Retina (tissue), 1 donor: ENCODE results near the gene LRRC1.
"Not testable (repeated sequence)": the region's sequence is repeated elsewhere in the genome, so short reads cannot be mapped to it uniquely, and the experiment has no call there.

Experiments
- DNase-seq: peaks from one replicate; pipeline ENCODE4 v3.0.0-alpha.2; 2016

LRRC1 gene

GRCh38 chr6:53794720-53795339 is at the start of gene LRRC1:
LRRC1 (plus strand) TSS chr6:53795005; CDS start chr6:53795257, 252 bp downstream.
- DNase-seq = peak; percentile 96

- no peak for DNase-seq
Observed at GRCh38 chr6:53746442-53747103, 48.2 kb upstream of the LRRC1 start.

- DNase-seq = no peak
Observed at GRCh38 chr6:53750052-53750650, 44.7 kb upstream of the LRRC1 start.

- DNase-seq = no peak
Observed at GRCh38 chr6:53751417-53751816, 43.4 kb upstream of the LRRC1 start.

- no peak for DNase-seq
Observed at GRCh38 chr6:53752440-53752839, 42.4 kb upstream of the LRRC1 start.

GRCh38 chr6:53752856-53753255 is 41.9 kb upstream of the LRRC1 start:
- no peak for DNase-seq

GRCh38 chr6:53754330-53754729 is 40.5 kb upstream of the LRRC1 start:
- DNase-seq = no peak

- DNase-seq = no peak
Observed at GRCh38 chr6:53756396-53756795, 38.4 kb upstream of the LRRC1 start.

GRCh38 chr6:53758496-53758895 is 36.3 kb upstream of the LRRC1 start:
- DNase-seq = no peak

- DNase-seq = no peak
Observed at GRCh38 chr6:53761036-53761435, 33.8 kb upstream of the LRRC1 start.

- DNase-seq = no peak
Observed at GRCh38 chr6:53765270-53765669, 29.5 kb upstream of the LRRC1 start.

- DNase-seq = no peak
Observed at GRCh38 chr6:53766930-53767329, 27.9 kb upstream of the LRRC1 start.

GRCh38 chr6:53767941-53768340 is 26.9 kb upstream of the LRRC1 start:
- DNase-seq = no peak

- no peak for DNase-seq
Observed at GRCh38 chr6:53768636-53769035, 26.2 kb upstream of the LRRC1 start.

- DNase-seq = no peak
Observed at GRCh38 chr6:53770780-53771249, 24.0 kb upstream of the LRRC1 start.

- DNase-seq = no peak
Observed at GRCh38 chr6:53771785-53772624, 22.8 kb upstream of the LRRC1 start.

GRCh38 chr6:53773044-53773696 is 21.6 kb upstream of the LRRC1 start:
- no peak for DNase-seq

GRCh38 chr6:53776152-53776551 is 18.7 kb upstream of the LRRC1 start:
- DNase-seq = not testable (repeated sequence)

- DNase-seq = not testable (repeated sequence)
Observed at GRCh38 chr6:53784991-53785390, 9.8 kb upstream of the LRRC1 start.

GRCh38 chr6:53786832-53787231 is 8.0 kb upstream of the LRRC1 start:
- DNase-seq = no peak

- DNase-seq = no peak
Observed at GRCh38 chr6:53790886-53791285, 3.9 kb upstream of the LRRC1 start.

GRCh38 chr6:53792016-53792415 is 2.8 kb upstream of the LRRC1 start:
- no peak for DNase-seq

GRCh38 chr6:53792973-53793317 is 1.9 kb upstream of the LRRC1 start:
- DNase-seq = no peak
